ENCODE results near the gene TSPAN2. TPM values are rescaled to one million over a fixed set of nuclear protein-coding genes. Genes with fewer than 3 reads are reported as not detected.

TSPAN2 gene
- total and polyA plus RNA-seq, 2 donors (not counting 3 experiments of a cell fraction or from before 2014, with no cell fraction given): 1.5 to 5.0 TPM

GRCh38 chr1:115088871-115089419, 358 bp downstream of the TSPAN2 start:
- peak overlapping the region; percentile 44 for H3K4me2 ChIP-seq (ENCODE audit: insufficient read depth, low read length)
- peaks cover 7 to 21% of the 10 kb centered on the region in 2 experiments for H3K27me3 ChIP-seq (ENCODE audit: control insufficient read depth in 2 of 2, insufficient read depth in 2 of 2, low read length in 2 of 2)
- H3K79me2 ChIP-seq (ENCODE audit: control insufficient read depth, insufficient read depth, low read length): no peaks in the 10 kb centered on the region
- H3K4me1 ChIP-seq (ENCODE audit: control insufficient read depth, extremely low read depth, insufficient read depth, low read length): peaks cover 19% of the 10 kb centered on the region
- peak overlapping the region; percentile 39 for H2AFZ ChIP-seq (ENCODE audit: low read depth, low read length)
- FAIRE-seq: no peak
- no TSS peak for BruUV-seq (replicated peaks)
- no peak overlapping the region for H3K9ac ChIP-seq (replicated peaks; ENCODE audit: extremely low read depth, insufficient read depth, low read length)
- H3K27ac ChIP-seq (ENCODE audit: insufficient read depth, low read depth, low read length): no peak overlapping the region
- no peaks in the 10 kb centered on the region for H3K9me1 ChIP-seq (replicated peaks; ENCODE audit: control insufficient read depth, extremely low read depth, insufficient read depth, low read length)
- peak overlapping the region in 1 of 3 experiments; percentile 39 for H3K4me3 ChIP-seq (replicated peaks in 1 of 3; ENCODE audit: insufficient read depth in 1 of 3, low read depth in 1 of 3, low read length in 3 of 3)
- H4K20me1 ChIP-seq (replicated peaks; ENCODE audit: control insufficient read depth, extremely low read depth, insufficient read depth, low read length): no peaks in the 10 kb centered on the region
- no peak for TF ChIP-seq MYC (IDR thresholded peaks at IDR 0.05; ENCODE audit: low read depth, low read length)
- no peak for TF ChIP-seq POLR2AphosphoS5 (IDR thresholded peaks at IDR 0.05; ENCODE audit: insufficient read depth, low read depth, low read length)
- TF ChIP-seq EZH2 (IDR thresholded peaks at IDR 0.05; ENCODE audit: borderline replicate concordance, low read depth, low read length, severe bottlenecking): no peak
- TF ChIP-seq JUN (IDR thresholded peaks at IDR 0.05; ENCODE audit: borderline replicate concordance, insufficient read depth, insufficient read length, low read depth): no peak
- no peak for TF ChIP-seq MAX (IDR thresholded peaks at IDR 0.05; ENCODE audit: insufficient read depth, insufficient read length)
- no peak for TF ChIP-seq CTCF (IDR thresholded peaks at IDR 0.05; ENCODE audit: extremely low read depth in 1 of 2, insufficient read depth in 1 of 2, low read depth in 1 of 2, low read length in 2 of 2)
- TF ChIP-seq GATA2 (IDR thresholded peaks at IDR 0.05; ENCODE audit: insufficient read depth, insufficient read length, low read depth, low read length): no peak
- TF ChIP-seq FOS (IDR thresholded peaks at IDR 0.05; ENCODE audit: borderline replicate concordance, insufficient read depth, low read length): no peak
- TF ChIP-seq POLR2A (IDR thresholded peaks at IDR 0.05; ENCODE audit: low read depth, low read length): no peak
- no peaks in the 10 kb centered on the region for H3K36me3 ChIP-seq (ENCODE audit: control insufficient read depth in 2 of 2, extremely low read depth in 1 of 2, insufficient read depth in 2 of 2, low read length in 2 of 2)
- DNase-seq (ENCODE audit: low read depth, low spot score): no peak
- intact Hi-C loops (cut with micrococcal nuclease): no loop called here
- H3K9me3 ChIP-seq (replicated peaks; ENCODE audit: control insufficient read depth, insufficient read depth, low read length): no peaks in the 10 kb centered on the region
- ChIA-PET CTCF (interaction anchor here (1.8 kb wide), 1 partner anchor 24 kb away, joined by 8 read pairs; no protein-coding TSS in a partner anchor), POLR2A (no interaction called here)
- dilution Hi-C loops (cut with MboI; ENCODE audit: extremely low pct_ligation_motif_present, low sequenced_read_pairs): no loop called here

Data from endothelial cell of umbilical vein (primary cell).